Endothelial cell of hepatic sinusoid (primary cell): ENCODE results near the gene RHOA.
"Not testable (repeated sequence)": the region's sequence is repeated elsewhere in the genome, so short reads cannot be mapped to it uniquely, and the experiment has no call there.

Experiments used
- in situ Hi-C: cut with HindIII; loops from 2 replicates; pipeline ENCODE4 v1.10.0; 2017; ENCODE audit warnings: low sequenced_read_pairs

Gene RHOA

GRCh38 chr3:49412632-49413337, 1.0 kb upstream of the RHOA start:
- in situ Hi-C loops: loop anchor here (5.0 to 25.0 kb wide), 3 partner anchors 45 to 325 kb away; partner anchors contain the start of gene QRICH1

GRCh38 chr3:49411535-49411967, 225 bp downstream of the RHOA start:
- in situ Hi-C loops: loop anchor here (5.0 to 25.0 kb wide), 3 partner anchors 44 to 324 kb away; partner anchors contain the start of gene QRICH1

GRCh38 chr3:49410846-49411534, 786 bp downstream of the RHOA start:
- in situ Hi-C loops: loop anchor here (5.0 to 25.0 kb wide), 3 partner anchors 44 to 324 kb away; partner anchors contain the start of gene QRICH1

GRCh38 chr3:49410066-49410845, 1.5 kb downstream of the RHOA start:
- in situ Hi-C loops: loop anchor here (5.0 to 25.0 kb wide), 3 partner anchors 43 to 323 kb away; partner anchors contain the start of gene QRICH1

GRCh38 chr3:49406571-49407565, 4.9 kb downstream of the RHOA start:
- in situ Hi-C loops: loop anchor here (25.0 kb wide), 1 partner anchor 320 kb away; the partner anchor contains the start of gene QRICH1

GRCh38 chr3:49405570-49405969, 6.2 kb downstream of the RHOA start:
- in situ Hi-C loops: loop anchor here (25.0 kb wide), 1 partner anchor 318 kb away; the partner anchor contains the start of gene QRICH1

- in situ Hi-C loops: loop anchor here (25.0 kb wide), 1 partner anchor 317 kb away; the partner anchor contains the start of gene QRICH1
These were observed 7.9 kb downstream of the RHOA start for GRCh38 chr3:49403891-49404290.

- in situ Hi-C loops: loop anchor here (25.0 kb wide), 1 partner anchor 314 kb away; the partner anchor contains the start of gene QRICH1
These were observed 10.0 kb downstream of the RHOA start for GRCh38 chr3:49401766-49402165.

- in situ Hi-C loops: no loop called here
These were observed 12.3 kb downstream of the RHOA start for GRCh38 chr3:49399461-49399860.

- in situ Hi-C loops: no loop called here
These were observed 14.3 kb downstream of the RHOA start for GRCh38 chr3:49397470-49397869.

- in situ Hi-C loops: not testable (repeated sequence)
These were observed 20.5 kb downstream of the RHOA start for GRCh38 chr3:49391310-49391709.

- in situ Hi-C loops: no loop called here
These were observed 22.5 kb downstream of the RHOA start for GRCh38 chr3:49389297-49389696.

GRCh38 chr3:49388289-49388820, 23.4 kb downstream of the RHOA start:
- in situ Hi-C loops: no loop called here

GRCh38 chr3:49387721-49388120, 24.1 kb downstream of the RHOA start:
- in situ Hi-C loops: no loop called here

GRCh38 chr3:49386056-49386756, 25.6 kb downstream of the RHOA start:
- in situ Hi-C loops: no loop called here

- in situ Hi-C loops: no loop called here
These were observed 26.2 kb downstream of the RHOA start for GRCh38 chr3:49385617-49386016.

- in situ Hi-C loops: no loop called here
These were observed 28.4 kb downstream of the RHOA start for GRCh38 chr3:49383387-49383786.

- in situ Hi-C loops: no loop called here
These were observed 33.4 kb downstream of the RHOA start for GRCh38 chr3:49378249-49378895.
